GM21526 (cell line): Measurements from ENCODE around the gene JMJD7.
"Not testable (repeated sequence)": the region's sequence is repeated elsewhere in the genome, so short reads cannot be mapped to it uniquely, and the experiment has no call there.

Experiments
- ATAC-seq: cut with Tn5 transposase; IDR thresholded peaks from one replicate; pipeline ENCODE4 v1.9.1; 2021; ENCODE audit warnings: moderate library complexity; ENCODE audit not compliant: unreplicated experiment, low FRiP score

Gene JMJD7

GRCh38 chr15:41819455-41820050, 8.3 kb upstream of the JMJD7 start:
- ATAC-seq: no peak

GRCh38 chr15:41820791-41821423, 7.0 kb upstream of the JMJD7 start:
- no peak for ATAC-seq

GRCh38 chr15:41821831-41822230, 6.1 kb upstream of the JMJD7 start:
- no peak for ATAC-seq

DNA sequence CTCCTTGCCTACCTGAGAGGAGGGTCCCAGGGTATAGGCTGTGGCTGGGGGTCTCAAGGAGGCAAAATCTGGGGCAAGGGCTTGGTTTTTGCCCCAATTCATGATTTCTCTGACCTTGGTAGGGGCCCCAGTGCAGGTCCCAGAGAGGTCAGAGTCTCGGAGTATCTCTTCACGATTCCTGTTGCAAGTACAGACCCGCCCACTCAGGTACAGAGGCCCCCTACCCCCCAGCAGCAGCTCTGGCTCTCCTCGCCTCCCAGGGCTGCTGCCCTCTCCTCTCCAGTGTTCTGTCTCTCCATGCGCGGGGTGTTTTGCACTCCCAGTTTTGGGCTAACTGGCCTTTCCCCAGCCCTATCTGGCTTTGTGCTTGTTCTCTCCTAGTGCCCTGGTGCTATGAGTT, 5.4 kb upstream of the JMJD7 start:
- ATAC-seq: no peak

GRCh38 chr15:41822957-41823356, 4.9 kb upstream of the JMJD7 start:
- no peak for ATAC-seq

- ATAC-seq: no peak
Measured at GRCh38 chr15:41823502-41823901, 4.4 kb upstream of the JMJD7 start.

DNA sequence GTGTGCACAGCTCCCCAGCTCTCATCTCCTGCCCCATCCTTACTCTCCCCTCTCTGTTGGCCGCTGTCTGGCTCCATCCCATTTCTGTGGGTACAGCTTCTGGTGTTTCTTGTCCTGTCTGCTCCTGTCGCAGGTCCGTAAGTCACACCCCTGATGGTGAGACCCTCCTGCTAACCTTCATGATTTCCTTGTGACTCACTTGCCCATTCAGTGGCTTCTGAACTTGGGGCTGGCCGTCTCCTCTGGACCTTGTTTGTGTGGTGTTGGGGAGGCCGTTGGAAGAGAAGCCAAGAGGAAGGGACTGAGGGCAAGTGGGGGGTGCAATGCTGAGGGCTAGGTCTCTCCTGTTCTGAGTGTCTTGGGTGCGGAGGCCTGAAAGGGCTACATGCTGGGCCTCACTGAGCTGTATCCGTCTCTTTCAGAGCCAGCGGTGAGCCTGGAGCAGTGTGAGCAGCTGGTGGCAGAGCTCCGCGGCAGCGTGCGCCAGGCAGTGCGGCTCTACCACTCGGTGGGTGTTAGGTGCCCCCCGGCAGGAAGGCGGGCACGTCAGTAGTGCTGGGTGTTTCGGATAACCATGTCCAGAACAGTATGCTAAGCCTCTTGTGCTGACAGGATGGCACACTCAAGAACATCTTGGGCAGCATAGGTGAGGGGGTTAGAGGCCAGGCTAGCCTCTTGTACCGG, 3.7 kb upstream of the JMJD7 start:
- ATAC-seq: no peak

DNA sequence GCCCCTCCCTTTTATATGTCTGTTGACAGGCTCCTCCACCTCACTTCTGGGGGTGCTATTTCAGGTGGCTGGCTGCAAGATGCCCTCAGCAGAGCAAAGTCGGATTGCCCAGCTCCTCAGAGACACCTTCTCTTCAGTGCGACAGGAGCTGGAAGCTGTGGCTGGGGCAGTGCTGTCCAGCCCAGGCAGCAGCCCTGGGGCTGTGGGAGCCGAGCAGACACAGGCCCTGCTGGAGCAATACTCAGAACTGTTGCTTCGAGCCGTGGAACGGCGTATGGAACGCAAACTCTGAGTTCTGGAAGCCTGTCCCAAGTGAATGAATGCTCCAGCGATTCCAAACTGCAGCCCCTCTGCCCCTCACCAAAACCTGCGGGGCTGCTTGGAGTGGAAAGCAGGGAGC, 2.7 kb upstream of the JMJD7 start:
- ATAC-seq: no peak

GRCh38 chr15:41825572-41826535, 2.0 kb upstream of the JMJD7 start:
- no peak for ATAC-seq

- peak; percentile 8 for ATAC-seq
Measured at GRCh38 chr15:41827290-41827879, 507 bp upstream of the JMJD7 start.

DNA sequence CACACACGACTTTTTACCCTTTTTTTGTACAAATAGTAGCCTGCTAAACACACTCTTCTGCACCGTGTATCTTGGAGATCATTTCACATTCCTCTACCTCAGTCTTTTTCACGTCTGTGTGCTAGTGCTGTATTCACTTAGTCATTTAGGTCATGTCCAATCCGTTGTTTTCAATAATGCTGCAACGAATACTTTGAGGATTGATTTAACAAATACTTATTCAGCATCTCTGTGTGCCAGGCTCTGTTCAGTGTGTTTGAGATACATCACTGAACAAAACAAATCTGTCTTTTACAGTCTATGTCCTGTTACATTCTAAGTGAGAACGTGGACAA, 882 bp downstream of the JMJD7 start:
- ATAC-seq: no peak

DNA sequence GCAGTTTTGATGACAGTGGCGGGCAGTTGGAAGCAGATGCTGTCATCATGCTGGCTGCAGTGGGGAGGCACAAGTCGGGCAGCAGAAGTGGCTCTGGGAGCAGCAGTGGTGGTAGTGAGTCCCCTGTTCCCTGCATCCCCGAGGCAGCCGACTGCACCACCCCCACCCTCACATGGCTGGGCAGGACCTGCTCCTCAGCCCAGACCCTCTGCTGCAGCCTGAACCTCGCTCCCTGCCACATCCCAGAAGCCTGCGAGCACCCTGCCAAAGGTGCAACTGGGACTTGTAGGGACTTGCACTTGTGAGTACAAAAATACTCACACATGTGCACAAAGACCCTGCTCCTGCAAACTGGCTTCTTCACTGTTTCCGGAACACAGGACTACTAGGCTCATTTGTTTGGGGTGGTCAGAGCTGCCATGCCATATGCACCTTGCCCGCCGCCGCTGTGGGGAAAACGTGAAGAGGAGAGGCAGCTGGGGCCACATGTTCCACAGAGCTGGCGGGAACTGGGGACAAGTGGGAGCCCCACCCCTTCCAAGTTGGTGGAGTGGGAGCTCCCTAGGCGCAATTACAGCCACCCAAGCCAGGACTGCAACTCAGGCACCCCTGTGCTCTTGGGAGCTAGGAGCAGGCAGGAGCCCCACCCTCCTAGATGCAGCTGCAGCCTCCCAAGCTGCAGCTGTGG, 2.2 kb downstream of the JMJD7 start:
- no peak for ATAC-seq

DNA sequence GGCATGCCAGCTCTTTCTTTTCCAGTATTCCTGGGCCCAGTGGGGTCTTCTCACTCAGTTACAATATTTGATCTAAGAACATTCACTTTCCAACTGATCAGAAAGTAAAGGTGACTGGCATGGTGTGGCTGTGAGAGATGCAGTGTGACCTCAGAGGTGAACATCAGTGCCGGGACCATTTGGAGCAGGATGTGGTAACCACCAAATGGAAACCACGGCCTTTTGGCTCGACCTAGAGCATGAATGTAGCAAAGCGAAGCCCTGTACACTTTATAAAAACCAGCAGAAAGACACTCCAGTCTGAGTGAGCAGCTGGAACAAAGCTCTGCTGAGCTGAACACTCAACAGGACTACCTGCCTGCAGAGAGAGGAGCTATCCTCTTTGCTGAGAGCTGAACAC, 3.4 kb downstream of the JMJD7 start:
- ATAC-seq: not testable (repeated sequence)

GRCh38 chr15:41832208-41832607, 4.3 kb downstream of the JMJD7 start:
- no peak for ATAC-seq

DNA sequence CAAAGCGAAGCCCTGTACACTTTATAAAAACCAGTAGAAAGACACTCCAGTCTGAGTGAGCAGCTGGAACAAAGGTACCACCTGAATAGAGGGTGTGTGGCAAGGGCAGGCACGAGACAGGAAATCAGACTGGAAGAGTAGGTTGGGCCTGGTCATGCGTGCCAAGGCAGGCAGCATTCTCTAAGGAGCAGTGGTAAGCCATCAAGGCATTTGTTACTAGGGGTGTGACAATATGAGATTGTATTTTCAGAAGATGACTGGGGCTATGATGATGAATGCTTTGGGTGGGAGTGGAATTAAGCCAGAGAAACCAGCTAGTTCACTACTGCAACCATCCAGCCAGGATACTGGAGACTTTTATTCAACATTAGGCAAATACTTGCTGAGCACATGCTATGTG, 5.0 kb downstream of the JMJD7 start:
- ATAC-seq: no peak

DNA sequence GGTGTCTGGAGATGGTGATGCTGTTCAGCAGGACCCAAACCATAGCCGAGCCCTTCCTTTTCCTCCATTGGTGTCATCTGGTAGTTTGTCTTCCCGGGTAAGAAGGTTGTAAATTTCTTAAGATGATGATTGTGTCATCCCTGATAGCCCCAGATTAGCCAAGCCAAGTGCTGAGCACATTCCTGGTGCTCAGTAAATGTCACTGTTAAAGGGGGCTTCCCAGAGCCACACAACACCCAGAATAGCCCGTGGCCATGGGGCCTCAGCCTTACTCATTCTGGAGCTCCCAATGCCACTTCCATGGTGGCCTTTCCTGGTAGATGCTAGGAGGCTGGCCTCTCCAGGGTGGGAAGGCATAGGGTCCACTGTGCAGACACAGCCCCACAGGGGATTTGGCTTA, 6.2 kb downstream of the JMJD7 start:
- no peak for ATAC-seq

- ATAC-seq: no peak
Measured at GRCh38 chr15:41836073-41836472, 8.2 kb downstream of the JMJD7 start.

- no peak for ATAC-seq
Measured at GRCh38 chr15:41836713-41837454, 9.0 kb downstream of the JMJD7 start.

- ATAC-seq: no peak
Measured at GRCh38 chr15:41838400-41838897, 10.6 kb downstream of the JMJD7 start, which contains the start of gene PLA2G4B. TSS of gene PLA2G4B (plus strand) at chr15:41838847. CDS start at chr15:41838914, 67 bp downstream.
